H9 (cell line): ENCODE measurements around the gene MAP3K20. TPM values are rescaled to one million over a fixed set of nuclear protein-coding genes. Genes with fewer than 3 reads are reported as not detected.
"Not testable (repeated sequence)": the region's sequence is repeated elsewhere in the genome, so short reads cannot be mapped to it uniquely, and the experiment has no call there.

Source experiments
- DNase-seq: peaks from one replicate; pipeline ENCODE4 v3.0.0-alpha.2; 2017
- H2AFZ ChIP-seq: one replicate; pipeline ENCODE4 v1.6.1; 2013; ENCODE audit warnings: mild to moderate bottlenecking, low read length, control low read depth, moderate library complexity
- H2AK5ac ChIP-seq: 2 replicates; pipeline ENCODE4 v1.6.1; 2013; ENCODE audit warnings: low read length, control low read depth, mixed read lengths; ENCODE audit not compliant: insufficient read length
- H2BK120ac ChIP-seq: one replicate; pipeline ENCODE4 v1.6.1; 2013; ENCODE audit warnings: low read depth, mild to moderate bottlenecking, low read length, control low read depth, inconsistent platforms; ENCODE audit not compliant: poor library complexity, severe bottlenecking
- H2BK12ac ChIP-seq: 2 replicates; pipeline ENCODE4 v1.6.1; 2013; ENCODE audit warnings: low read length, control low read depth, mixed read lengths, low read depth; ENCODE audit not compliant: insufficient read length
- H2BK15ac ChIP-seq: 2 replicates; pipeline ENCODE4 v1.6.1; 2013; ENCODE audit warnings: low read depth, low read length, control low read depth
- H2BK20ac ChIP-seq: one replicate; pipeline ENCODE4 v1.6.1; 2013; ENCODE audit warnings: low read depth, mild to moderate bottlenecking, low read length, control low read depth, inconsistent platforms; ENCODE audit not compliant: poor library complexity, severe bottlenecking
- H2BK5ac ChIP-seq: 2 replicates; pipeline ENCODE4 v1.6.1; 2013; ENCODE audit warnings: low read length, control low read depth, mixed read lengths; ENCODE audit not compliant: insufficient read length
- H3K14ac ChIP-seq: 2 replicates; pipeline ENCODE4 v1.6.1; 2013; ENCODE audit warnings: low read length, control low read depth; ENCODE audit not compliant: insufficient read depth
- H3K18ac ChIP-seq: 2 replicates; pipeline ENCODE4 v1.6.1; 2013; ENCODE audit warnings: low read depth, mild to moderate bottlenecking, mixed read lengths, low read length, control low read depth; ENCODE audit not compliant: insufficient read length
- H3K23ac ChIP-seq: 2 replicates; pipeline ENCODE4 v1.6.1; 2013; ENCODE audit warnings: low read length, control low read depth, mixed read lengths, low read depth; ENCODE audit not compliant: insufficient read length
- H3K23me2 ChIP-seq: 2 replicates; pipeline ENCODE4 v1.6.1; 2013; ENCODE audit warnings: low read depth, mild to moderate bottlenecking, mixed read lengths, low read length, control low read depth; ENCODE audit not compliant: insufficient read length, poor library complexity, severe bottlenecking
- H3K27ac ChIP-seq: 2 replicates; pipeline ENCODE4 v1.5.1; 2013; ENCODE audit warnings: low read length, control low read depth, mixed read lengths, low read depth; ENCODE audit not compliant: insufficient read length
- H3K27me3 ChIP-seq: 2 replicates; pipeline ENCODE4 v1.6.1; 2013; ENCODE audit warnings: low read length, control low read depth, inconsistent platforms; ENCODE audit not compliant: insufficient read depth
- H3K4ac ChIP-seq: 2 replicates; pipeline ENCODE4 v1.6.1; 2013; ENCODE audit warnings: low read depth, mild to moderate bottlenecking, control low read depth, inconsistent platforms, low read length, moderate library complexity
- H3K4me1 ChIP-seq: 2 replicates; pipeline ENCODE4 v1.6.1; 2013; ENCODE audit warnings: low read length, control low read depth, inconsistent platforms; ENCODE audit not compliant: insufficient read depth
- H3K4me2 ChIP-seq: 2 replicates; pipeline ENCODE4 v1.6.1; 2013; ENCODE audit warnings: low read length, control low read depth, mixed read lengths; ENCODE audit not compliant: insufficient read length, insufficient read depth
- H3K56ac ChIP-seq: 2 replicates; pipeline ENCODE4 v1.6.1; 2013; ENCODE audit warnings: low read depth, mild to moderate bottlenecking, mixed read lengths, low read length, control low read depth; ENCODE audit not compliant: insufficient read length
- H3K79me1 ChIP-seq: 2 replicates; pipeline ENCODE4 v1.6.1; 2013; ENCODE audit warnings: low read depth, mild to moderate bottlenecking, moderate library complexity, low read length, control low read depth, inconsistent platforms; ENCODE audit not compliant: insufficient read depth, poor library complexity, severe bottlenecking
- H3K79me2 ChIP-seq: 2 replicates; pipeline ENCODE4 v1.6.1; 2013; ENCODE audit warnings: low read length, control low read depth, inconsistent platforms; ENCODE audit not compliant: insufficient read depth
- H3K9ac ChIP-seq: 2 replicates; pipeline ENCODE4 v1.6.1; 2013; ENCODE audit warnings: low read length, control low read depth, mixed read lengths; ENCODE audit not compliant: insufficient read length; ENCODE audit errors: extremely low read depth
- H3K9me3 ChIP-seq: one replicate; pipeline ENCODE4 v1.6.1; 2013; ENCODE audit warnings: low read depth, low read length, inconsistent platforms; ENCODE audit not compliant: control insufficient read depth
- H3T11ph ChIP-seq: one replicate; pipeline ENCODE4 v1.6.1; 2013; ENCODE audit warnings: mild to moderate bottlenecking, low read length, control low read depth, inconsistent platforms
- H4K20me1 ChIP-seq: one replicate; pipeline ENCODE4 v1.6.1; 2013; ENCODE audit not compliant: control insufficient read depth, insufficient read length, insufficient read depth
- H4K5ac ChIP-seq: 2 replicates; pipeline ENCODE4 v1.6.1; 2013; ENCODE audit warnings: low read depth, mild to moderate bottlenecking, mixed read lengths, low read length, control low read depth; ENCODE audit not compliant: insufficient read length
- H4K8ac ChIP-seq: replicated peaks from 2 replicates; pipeline ENCODE4 v1.6.1; 2013; ENCODE audit warnings: low read length, control low read depth, mixed read lengths, low read depth; ENCODE audit not compliant: insufficient read length
- H4K91ac ChIP-seq: 2 replicates; pipeline ENCODE4 v1.6.1; 2013; ENCODE audit warnings: low read depth, mild to moderate bottlenecking, moderate library complexity, mixed read lengths, low read length, control low read depth; ENCODE audit not compliant: insufficient read length
- H3K27ac Mint-ChIP-seq, 3 experiments: 2 replicates in 2 of 3; 3 replicates in 1 of 3; pipeline ENCODE4 v1.8.0; 2020 to 2021; ENCODE audit warnings: mixed read lengths in 3 of 3, mild to moderate bottlenecking in 1 of 3, moderate library complexity in 1 of 3
- H3K27me3 Mint-ChIP-seq: 2 replicates; pipeline ENCODE4 v1.8.0; 2021; ENCODE audit warnings: low read depth, mild to moderate bottlenecking, moderate library complexity, mixed read lengths
- H3K36me3 Mint-ChIP-seq, 3 experiments: 2 replicates in 2 of 3; 3 replicates in 1 of 3; pipeline ENCODE4 v1.8.0; 2020 to 2021; ENCODE audit warnings: low read depth in 3 of 3, mixed read lengths in 3 of 3; ENCODE audit not compliant: insufficient read depth in 1 of 3
- H3K4me1 Mint-ChIP-seq, 2 experiments: 2 replicates each; pipeline ENCODE4 v1.8.0; 2020; ENCODE audit warnings: mixed read lengths in 2 of 2
- H3K4me3 Mint-ChIP-seq, 2 experiments: 2 replicates in 1 of 2; 3 replicates in 1 of 2; pipeline ENCODE4 v1.8.0; 2020 to 2021; ENCODE audit warnings: mild to moderate bottlenecking in 2 of 2, mixed read lengths in 2 of 2, moderate library complexity in 1 of 2
- H3K9me3 Mint-ChIP-seq, 2 experiments: 2 replicates in 1 of 2; 3 replicates in 1 of 2; pipeline ENCODE4 v1.8.0; 2020; ENCODE audit warnings: mild to moderate bottlenecking in 2 of 2, mixed read lengths in 2 of 2, moderate library complexity in 1 of 2
- CTCF ChIP-seq: fragments of 200-600 bp; sonication (generic); conservative IDR thresholded peaks from 3 replicates; pipeline ENCODE4 v1.8.0; 2021; ENCODE audit warnings: antibody characterized with exemption, mild to moderate bottlenecking
- WGBS: extraction: QIAGEN DNeasy Blood & Tissue Kit; methylation state at CpG from one replicate; pipeline ENCODE4 v1.1.7; 2013; ENCODE audit warnings: missing lambda C conversion rate, low lambda C conversion rate, mixed read lengths; ENCODE audit not compliant: insufficient read length; ENCODE audit errors: extremely low coverage; 5-methylcytosine and 5-hydroxymethylcytosine counted together
- total RNA-seq: library from RNA; stranded (reverse); gene quantifications from 2 replicates; pipeline ENCODE4 v1.2.1, GENCODE V29; 2021

The MAP3K20 gene
- total RNA-seq, 1 experiment from 2014 or later: 8.7 TPM

GRCh38 chr2:173037245-173038120 is 38.2 kb upstream of the MAP3K20 start:
- no peak for DNase-seq
- Histone ChIP-seq H3K4me2 (no peak overlapping the region), H4K91ac (no peak overlapping the region), H2BK12ac (no peak overlapping the region), H3K14ac (no peak overlapping the region), H2BK15ac (no peak overlapping the region), H2AK5ac (no peak overlapping the region), H3K79me2 (no peaks in the 10 kb centered on the region), H3K4me1 (no peaks in the 10 kb centered on the region), H3K18ac (no peak overlapping the region), H3K23ac (no peak overlapping the region), H3K56ac (no peak overlapping the region), H4K8ac (no peak overlapping the region), H2BK5ac (no peak overlapping the region), H3K27me3 (no peaks in the 10 kb centered on the region), H3K4ac (no peak overlapping the region), H4K5ac (no peak overlapping the region), H3T11ph (no peak overlapping the region), H3K27ac (no peak overlapping the region), H3K23me2 (no peaks in the 10 kb centered on the region), H3K9ac (no peak overlapping the region), H2BK120ac (no peak overlapping the region), H3K9me3 (no peaks in the 10 kb centered on the region), H3K79me1 (no peaks in the 10 kb centered on the region), H4K20me1 (no peaks in the 10 kb centered on the region), H2AFZ (no peak overlapping the region), H2BK20ac (no peak overlapping the region)
- Mint-ChIP-seq H3K9me3 (no peaks in the 10 kb centered on the region), H3K4me3 (no peak overlapping the region), H3K27me3 (no peaks in the 10 kb centered on the region), H3K27ac (no peak overlapping the region), H3K36me3 (no peaks in the 10 kb centered on the region), H3K4me1 (peaks cover 4 to 5% of the 10 kb centered on the region in 2 experiments; a peak in 2 of 4 replicates)
- no CpG with 5 or more reads among the region's 12 CpGs for WGBS
- TF ChIP-seq CTCF: no peak

GRCh38 chr2:173038257-173038656 is 37.4 kb upstream of the MAP3K20 start:
- H2BK15ac ChIP-seq, H3K4me3 Mint-ChIP-seq, H3K27me3 Mint-ChIP-seq, H3K4me2 ChIP-seq, H3K4me1 ChIP-seq, H3K9ac ChIP-seq, H3K27ac Mint-ChIP-seq, H3K79me1 ChIP-seq, H2BK20ac ChIP-seq, H4K5ac ChIP-seq, H3K36me3 Mint-ChIP-seq, H3K9me3 ChIP-seq, H3K27ac ChIP-seq, H2BK12ac ChIP-seq, H3K23ac ChIP-seq, H3K56ac ChIP-seq, H3K9me3 Mint-ChIP-seq, H3K4me1 Mint-ChIP-seq, H3K4ac ChIP-seq, H3K79me2 ChIP-seq, H3K18ac ChIP-seq, H3T11ph ChIP-seq, H3K14ac ChIP-seq, DNase-seq, H3K23me2 ChIP-seq, H4K91ac ChIP-seq, H2AFZ ChIP-seq, H4K20me1 ChIP-seq, H4K8ac ChIP-seq, H2BK120ac ChIP-seq, H2BK5ac ChIP-seq, H3K27me3 ChIP-seq, H2AK5ac ChIP-seq: not testable (repeated sequence)
- no CpG with 5 or more reads among the region's 2 CpGs for WGBS
